ENCODE data around the gene KIF17. TPM values are rescaled to one million over a fixed set of nuclear protein-coding genes. Genes with fewer than 3 reads are reported as not detected.

The KIF17 gene
- total RNA-seq, 4 donors from 2014 or later = 0.76 to 5.6 (median 2.1) TPM

DNA sequence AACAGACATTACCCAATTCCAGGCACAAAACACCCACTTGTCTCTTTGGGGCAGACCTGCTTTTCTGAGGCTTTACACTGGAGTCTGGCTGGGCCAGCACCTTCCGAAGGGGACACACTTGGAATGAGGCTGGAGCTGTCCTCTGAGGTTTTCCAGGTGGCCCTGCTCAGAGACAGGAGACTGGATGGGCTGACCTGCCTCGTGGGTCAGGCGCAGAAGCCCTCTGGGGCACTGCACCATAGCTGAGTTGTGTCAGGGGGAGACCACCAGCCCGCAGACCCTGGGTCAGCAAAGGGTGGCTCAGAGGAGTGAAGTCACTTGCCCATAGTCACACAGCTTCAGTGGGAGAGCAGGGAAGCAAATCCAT lies 12.9 kb upstream of the KIF17 start:
- H3K27me3 ChIP-seq = peaks cover 37% of the 10 kb centered on the region
- no peak overlapping the region for H3K4me3 ChIP-seq
- peaks cover 34% of the 10 kb centered on the region for H3K4me1 ChIP-seq
- WGBS = 57% methylated on average over 3 of the region's 4 CpGs
- H3K27ac ChIP-seq = no peak overlapping the region
- no peaks in the 10 kb centered on the region for H3K9me3 ChIP-seq
- TF ChIP-seq, protein P1, sequence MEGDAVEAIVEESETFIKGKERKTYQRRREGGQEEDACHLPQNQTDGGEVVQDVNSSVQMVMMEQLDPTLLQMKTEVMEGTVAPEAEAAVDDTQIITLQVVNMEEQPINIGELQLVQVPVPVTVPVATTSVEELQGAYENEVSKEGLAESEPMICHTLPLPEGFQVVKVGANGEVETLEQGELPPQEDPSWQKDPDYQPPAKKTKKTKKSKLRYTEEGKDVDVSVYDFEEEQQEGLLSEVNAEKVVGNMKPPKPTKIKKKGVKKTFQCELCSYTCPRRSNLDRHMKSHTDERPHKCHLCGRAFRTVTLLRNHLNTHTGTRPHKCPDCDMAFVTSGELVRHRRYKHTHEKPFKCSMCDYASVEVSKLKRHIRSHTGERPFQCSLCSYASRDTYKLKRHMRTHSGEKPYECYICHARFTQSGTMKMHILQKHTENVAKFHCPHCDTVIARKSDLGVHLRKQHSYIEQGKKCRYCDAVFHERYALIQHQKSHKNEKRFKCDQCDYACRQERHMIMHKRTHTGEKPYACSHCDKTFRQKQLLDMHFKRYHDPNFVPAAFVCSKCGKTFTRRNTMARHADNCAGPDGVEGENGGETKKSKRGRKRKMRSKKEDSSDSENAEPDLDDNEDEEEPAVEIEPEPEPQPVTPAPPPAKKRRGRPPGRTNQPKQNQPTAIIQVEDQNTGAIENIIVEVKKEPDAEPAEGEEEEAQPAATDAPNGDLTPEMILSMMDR (IDR thresholded peaks at IDR 0.05) = no peak
- no peaks in the 10 kb centered on the region for H3K36me3 ChIP-seq
- DNase-seq (ENCODE audit: low spot score in 2 of 2) = no peak

DNA sequence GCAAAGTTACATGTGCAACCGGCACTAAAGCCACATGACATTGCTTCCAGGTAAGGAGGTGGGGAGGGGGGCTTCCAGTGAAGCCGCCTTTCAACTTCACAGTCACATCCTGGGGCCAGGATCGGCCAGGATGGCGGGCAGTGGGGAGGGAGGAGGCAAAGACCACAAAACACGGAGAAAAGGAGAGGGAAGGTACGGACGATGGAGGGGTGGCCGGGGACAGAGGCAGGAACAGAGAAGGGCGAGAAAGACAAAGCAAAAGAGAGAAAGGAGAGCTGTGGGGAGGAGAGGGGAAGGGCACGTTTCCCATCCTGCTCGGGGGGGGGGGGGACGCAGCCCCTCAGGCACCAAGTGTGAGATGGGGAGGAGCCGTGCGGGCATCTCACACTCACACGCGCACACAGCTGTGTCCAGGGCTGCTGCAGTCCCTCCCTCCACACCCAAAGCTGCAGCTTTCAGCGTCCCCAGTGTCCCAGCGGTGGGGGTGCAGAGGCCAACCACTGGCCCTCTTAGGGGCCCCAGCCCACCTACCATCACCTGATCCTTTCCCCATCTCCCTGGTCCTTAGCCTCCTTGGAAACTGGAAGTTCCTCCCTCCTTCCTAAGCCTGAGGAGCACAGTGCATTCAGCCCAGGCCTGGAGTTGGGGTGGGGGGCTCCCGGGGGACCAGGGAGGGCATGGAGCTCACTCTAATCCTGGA lies 12.3 kb upstream of the KIF17 start:
- no peak overlapping the region for H3K4me3 ChIP-seq
- no peaks in the 10 kb centered on the region for H3K9me3 ChIP-seq
- H3K36me3 ChIP-seq = no peaks in the 10 kb centered on the region
- TF ChIP-seq POLR2AphosphoS5 (IDR thresholded peaks at IDR 0.05) (no peak), EP300 (IDR thresholded peaks at IDR 0.05) (no peak), POLR2A (IDR thresholded peaks at IDR 0.05) (no peak)
- TF ChIP-seq, protein P1 (IDR thresholded peaks at IDR 0.05) = no peak
- DNase-seq (ENCODE audit: low spot score in 2 of 2) = peak in 1 of 2 donors; percentile 42
- H3K27ac ChIP-seq = no peak overlapping the region
- H3K27me3 ChIP-seq = peaks cover 37% of the 10 kb centered on the region
- WGBS = 18% methylated on average over 14 of the region's 19 CpGs
- peaks cover 34% of the 10 kb centered on the region for H3K4me1 ChIP-seq

DNA sequence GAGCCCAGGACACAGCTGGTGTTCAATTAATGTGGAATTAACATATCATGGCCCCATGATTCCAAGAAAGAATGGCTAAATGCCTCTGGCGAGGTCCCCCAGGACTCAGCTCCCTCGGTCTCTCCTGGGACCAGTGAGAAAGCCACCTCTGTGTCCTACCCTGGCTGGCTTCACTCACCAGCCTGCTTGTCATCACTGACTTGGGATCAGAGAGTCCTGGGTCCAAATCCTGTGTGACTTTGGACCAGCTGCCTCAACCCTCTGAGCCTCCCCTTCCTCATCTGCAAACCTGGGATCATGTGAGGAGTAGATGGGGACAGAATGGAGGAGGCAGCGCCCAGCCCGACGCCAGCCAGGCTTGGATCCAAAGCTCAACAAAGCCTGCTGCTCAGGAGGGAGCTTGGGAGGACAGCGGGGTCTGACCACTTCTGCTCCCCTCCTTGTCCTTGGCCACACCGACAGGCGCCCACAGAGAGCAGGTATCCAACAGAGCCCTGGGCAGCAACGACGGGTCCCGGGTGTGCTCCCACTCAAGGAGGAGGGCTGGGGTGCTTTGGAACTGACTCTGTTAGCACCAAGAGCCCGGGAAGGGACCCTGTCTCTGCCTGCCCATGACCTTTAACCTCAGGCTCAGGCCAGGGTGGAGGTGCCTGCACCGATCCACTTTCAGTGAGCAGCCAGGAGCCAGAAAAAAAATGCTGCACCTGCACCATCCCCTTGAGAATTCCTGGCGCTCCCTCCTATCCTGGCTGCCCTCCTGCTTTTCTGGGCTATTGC lies 11.5 kb upstream of the KIF17 start:
- Histone ChIP-seq H3K27ac (no peak overlapping the region), H3K9me3 (no peaks in the 10 kb centered on the region), H3K4me1 (peaks cover 34% of the 10 kb centered on the region), H3K27me3 (peaks cover 37% of the 10 kb centered on the region), H3K36me3 (no peaks in the 10 kb centered on the region), H3K4me3 (no peak overlapping the region)
- no peak for DNase-seq (ENCODE audit: low spot score in 2 of 2)
- TF ChIP-seq, protein P1 (IDR thresholded peaks at IDR 0.05) = no peak
- TF ChIP-seq POLR2A (IDR thresholded peaks at IDR 0.05) (no peak), EP300 (IDR thresholded peaks at IDR 0.05) (no peak), POLR2AphosphoS5 (IDR thresholded peaks at IDR 0.05) (no peak)
- 59% methylated on average over 9 of the region's 14 CpGs for WGBS

DNA sequence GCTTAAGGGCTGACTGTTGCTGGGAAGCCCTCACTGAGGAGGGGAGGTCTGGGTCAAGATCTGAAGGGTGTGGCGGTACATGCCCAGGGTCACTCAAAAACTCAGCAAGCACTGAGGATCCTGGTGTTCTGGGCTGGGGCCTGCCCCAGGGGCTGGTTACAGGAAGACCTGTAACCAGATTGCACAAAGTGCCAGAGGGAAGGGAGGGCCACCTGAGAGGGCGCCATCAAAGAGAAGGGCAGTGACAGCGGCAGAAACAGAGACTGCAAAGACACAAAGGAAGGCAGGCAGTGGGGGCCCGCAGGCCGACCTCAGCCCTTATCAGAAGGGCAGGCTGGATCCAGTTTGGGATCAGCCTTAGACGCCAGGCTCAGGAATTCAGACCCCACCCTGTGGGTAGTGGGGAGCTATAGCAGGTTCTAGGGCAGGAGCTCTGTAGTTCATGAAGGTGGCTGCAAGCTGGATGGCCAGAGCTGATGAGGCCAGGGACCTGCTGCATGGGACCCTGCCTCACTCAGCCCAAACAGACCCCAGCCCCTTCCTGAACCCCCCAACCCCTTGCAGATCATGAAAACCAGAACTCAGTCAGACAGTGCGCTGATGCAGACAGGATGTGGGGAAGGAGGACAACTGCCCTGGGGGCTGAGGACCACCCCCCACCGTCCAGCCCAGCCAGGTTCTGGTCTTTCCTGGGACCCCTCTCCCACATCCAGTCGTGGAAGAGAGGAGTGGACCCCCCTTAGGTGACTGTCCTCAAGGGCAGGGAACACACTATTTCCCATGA lies 10.8 kb upstream of the KIF17 start:
- TF ChIP-seq POLR2AphosphoS5 (IDR thresholded peaks at IDR 0.05) (no peak), POLR2A (IDR thresholded peaks at IDR 0.05) (no peak), EP300 (IDR thresholded peaks at IDR 0.05) (no peak)
- TF ChIP-seq, protein P1 (IDR thresholded peaks at IDR 0.05) = no peak
- 56% methylated on average over 8 of the region's 9 CpGs for WGBS
- Histone ChIP-seq H3K4me3 (no peak overlapping the region), H3K9me3 (no peaks in the 10 kb centered on the region), H3K27ac (no peak overlapping the region), H3K4me1 (peaks cover 30% of the 10 kb centered on the region), H3K36me3 (no peaks in the 10 kb centered on the region), H3K27me3 (peaks cover 37% of the 10 kb centered on the region)
- peak in 1 of 2 donors; percentile 43 for DNase-seq (ENCODE audit: low spot score in 2 of 2)

Data from suprapubic skin (tissue), 4 donors.